HEK293 (cell line): ENCODE data around the gene FAM120A.

Experiments used
- CTCF ChIA-PET: fragments of 350-600 bp; formaldehyde crosslinking; extraction: SDS; loops from one replicate; lab custom pipeline; 2021; ENCODE audit warnings: antibody characterized with exemption; lab: Yijun Ruan, JAX
- POLR2A ChIA-PET: fragments of 300-600 bp; formaldehyde crosslinking; extraction: SDS; loops from one replicate; lab custom pipeline; 2020; ENCODE audit warnings: antibody characterized with exemption, inconsistent platforms; lab: Yijun Ruan, JAX
- H3K27ac ChIP-seq: fragments of 200-500 bp; sonication (Bioruptor generic); 2 replicates; pipeline ENCODE4 v1.5.1; 2014; ENCODE audit warnings: low read depth, low read length, control low read depth, inconsistent platforms; ENCODE audit errors: extremely low read depth
- H3K36me3 ChIP-seq, 2 experiments: fragments of 200-500 bp in 1 of 2; sonication (Bioruptor generic) in 1 of 2; 1 replicate in 1 of 2; 2 replicates in 1 of 2; pipeline ENCODE4 v1.5.1; 2014 to 2017; ENCODE audit warnings: inconsistent platforms in 2 of 2, low read length in 2 of 2; ENCODE audit not compliant: control insufficient read depth in 2 of 2, insufficient read depth in 1 of 2
- H3K4me1 ChIP-seq: fragments of 200-500 bp; sonication (Bioruptor generic); 2 replicates; pipeline ENCODE4 v1.5.1; 2014; ENCODE audit warnings: mild to moderate bottlenecking, low read length, inconsistent platforms; ENCODE audit not compliant: control insufficient read depth, insufficient read depth
- H3K4me3 ChIP-seq: 2 replicates; pipeline ENCODE4 v1.5.1; 2011; ENCODE audit warnings: low read depth, mild to moderate bottlenecking, control low read depth, low read length, moderate library complexity
- H3K9me3 ChIP-seq: fragments of 200-500 bp; sonication (Bioruptor generic); 2 replicates; pipeline ENCODE4 v1.5.1; 2014; ENCODE audit warnings: low read depth, low read length, inconsistent platforms; ENCODE audit not compliant: control insufficient read depth, insufficient read depth
- ELK4 ChIP-seq: IDR thresholded peaks from 2 replicates; pipeline ENCODE4 v1.6.1; 2011; ENCODE audit warnings: mild to moderate bottlenecking, low read depth, low read length, borderline replicate concordance
- HIC1 ChIP-seq: fragments of 450-650 bp; formaldehyde crosslinking; IDR thresholded peaks from 2 replicates; pipeline ENCODE4 v1.5.1; 2016; ENCODE audit warnings: missing biosample characterization, missing genetic modification characterization
- KLF7 ChIP-seq: fragments of 450-650 bp; formaldehyde crosslinking; IDR thresholded peaks from 2 replicates; pipeline ENCODE4 v1.5.1; 2016; ENCODE audit warnings: missing biosample characterization, missing genetic modification characterization, borderline replicate concordance
- KLF9 ChIP-seq: fragments of 450-650 bp; formaldehyde crosslinking; IDR thresholded peaks from 2 replicates; pipeline ENCODE4 v1.5.1; 2016; ENCODE audit warnings: missing biosample characterization, missing genetic modification characterization, low read depth
- ZBTB21 ChIP-seq: fragments of 450-650 bp; formaldehyde crosslinking; IDR thresholded peaks from 2 replicates; pipeline ENCODE4 v1.5.1; 2017; ENCODE audit warnings: missing biosample characterization, missing genetic modification characterization
- ZBTB48 ChIP-seq: fragments of 450-650 bp; formaldehyde crosslinking; IDR thresholded peaks from 2 replicates; pipeline ENCODE4 v1.5.1; 2016; ENCODE audit warnings: missing biosample characterization, missing genetic modification characterization
- ZNF112 ChIP-seq: fragments of 450-650 bp; formaldehyde crosslinking; IDR thresholded peaks from 2 replicates; pipeline ENCODE4 v1.5.0; 2017; ENCODE audit warnings: missing biosample characterization, missing genetic modification characterization
- ZNF146 ChIP-seq: fragments of 450-650 bp; formaldehyde crosslinking; IDR thresholded peaks from 2 replicates; pipeline ENCODE4 v1.5.1; 2016; ENCODE audit warnings: missing biosample characterization, missing genetic modification characterization
- ZNF2 ChIP-seq: fragments of 450-650 bp; formaldehyde crosslinking; IDR thresholded peaks from 2 replicates; pipeline ENCODE4 v1.5.1; 2016; ENCODE audit warnings: missing biosample characterization, missing genetic modification characterization
- ZNF266 ChIP-seq: fragments of 450-650 bp; formaldehyde crosslinking; IDR thresholded peaks from 2 replicates; pipeline ENCODE4 v1.5.1; 2016; ENCODE audit warnings: missing biosample characterization, missing genetic modification characterization, low read depth
- ZNF302 ChIP-seq: fragments of 450-650 bp; formaldehyde crosslinking; IDR thresholded peaks from 2 replicates; pipeline ENCODE4 v1.5.1; 2016; ENCODE audit warnings: missing biosample characterization, missing genetic modification characterization, low read depth
- ZNF324 ChIP-seq: fragments of 450-650 bp; formaldehyde crosslinking; IDR thresholded peaks from 2 replicates; pipeline ENCODE4 v1.5.1; 2016; ENCODE audit warnings: missing biosample characterization, missing genetic modification characterization
- ZNF366 ChIP-seq: fragments of 450-650 bp; formaldehyde crosslinking; conservative IDR thresholded peaks from 2 replicates; pipeline ENCODE4 v1.5.1; 2016; ENCODE audit warnings: missing biosample characterization, missing genetic modification characterization
- ZNF391 ChIP-seq: fragments of 450-650 bp; formaldehyde crosslinking; IDR thresholded peaks from 2 replicates; pipeline ENCODE4 v1.5.1; 2016; ENCODE audit warnings: low read depth, missing biosample characterization, missing genetic modification characterization, borderline replicate concordance
- ZNF398 ChIP-seq: fragments of 450-650 bp; formaldehyde crosslinking; IDR thresholded peaks from 2 replicates; pipeline ENCODE4 v1.5.1; 2017; ENCODE audit warnings: missing biosample characterization, missing genetic modification characterization
- ZNF521 ChIP-seq: fragments of 450-650 bp; formaldehyde crosslinking; IDR thresholded peaks from 2 replicates; pipeline ENCODE4 v1.5.1; 2017; ENCODE audit warnings: missing biosample characterization, mild to moderate bottlenecking, missing genetic modification characterization
- ZNF623 ChIP-seq: fragments of 450-650 bp; formaldehyde crosslinking; IDR thresholded peaks from 2 replicates; pipeline ENCODE4 v1.5.1; 2016; ENCODE audit warnings: missing biosample characterization, missing genetic modification characterization
- ZSCAN30 ChIP-seq: fragments of 450-650 bp; IDR thresholded peaks from 2 replicates; pipeline ENCODE4 v1.5.1; 2018; ENCODE audit warnings: missing biosample characterization, mild to moderate bottlenecking, missing genetic modification characterization, moderate library complexity
- ZXDB ChIP-seq: fragments of 450-650 bp; formaldehyde crosslinking; IDR thresholded peaks from 2 replicates; pipeline ENCODE4 v1.5.1; 2016; ENCODE audit warnings: missing biosample characterization, missing genetic modification characterization

The FAM120A gene

GRCh38 chr9:93558503-93558902 is 107.0 kb downstream of the FAM120A start:
- no peak for TF ChIP-seq ZNF623 (tag by site-specific recombination)
- TF ChIP-seq, all 188 proteins: peak for 0
- no peaks in the 10 kb centered on the region for H3K9me3 ChIP-seq
- no peak overlapping the region for H3K4me3 ChIP-seq
- H3K36me3 ChIP-seq = peaks cover 18 to 90% of the 10 kb centered on the region in 2 experiments; a peak in 2 of 3 replicates
- H3K27ac ChIP-seq = no peak overlapping the region
- ChIA-PET POLR2A (interaction anchor here (0.6 kb wide), 1 partner anchor 16 kb away, joined by 6 read pairs; no protein-coding TSS in a partner anchor), CTCF (interaction anchor here (7.4 kb wide), 1 partner anchor 8 kb away, joined by 50 read pairs; no protein-coding TSS in a partner anchor)
- H3K4me1 ChIP-seq = no peaks in the 10 kb centered on the region

GRCh38 chr9:93560991-93561390 is 109.5 kb downstream of the FAM120A start:
- Histone ChIP-seq H3K4me1 (no peaks in the 10 kb centered on the region), H3K9me3 (no peaks in the 10 kb centered on the region), H3K4me3 (no peak overlapping the region), H3K27ac (no peak overlapping the region), H3K36me3 (peaks cover 14 to 82% of the 10 kb centered on the region in 2 experiments; a peak in 2 of 3 replicates)
- CTCF ChIA-PET = no interaction called here
- TF ChIP-seq KLF9 (tag by site-specific recombination) (no peak), ZNF266 (tag by site-specific recombination) (no peak), ZNF391 (no peak), KLF7 (tag by site-specific recombination) (no peak), ZNF623 (tag by site-specific recombination) (no peak), ZBTB48 (tag by site-specific recombination) (no peak), ZBTB21 (tag by site-specific recombination) (no peak), ZNF146 (tag by site-specific recombination) (no peak), ZNF521 (no peak), ZNF302 (tag by site-specific recombination) (no peak), ZNF2 (tag by site-specific recombination) (no peak), ZSCAN30 (tag by site-specific recombination) (no peak), ZXDB (tag by site-specific recombination) (no peak), ZNF398 (tag by site-specific recombination) (no peak), ZNF366 (tag by site-specific recombination) (no peak), ZNF112 (tag by site-specific recombination) (no peak), ELK4 (no peak), HIC1 (tag by site-specific recombination) (no peak), ZNF324 (tag by site-specific recombination) (no peak)
- POLR2A ChIA-PET = no interaction called here
